HG02840 (cell line): ENCODE data around the gene SNCAIP.
"Not testable (repeated sequence)": the region's sequence is repeated elsewhere in the genome, so short reads cannot be mapped to it uniquely, and the experiment has no call there.

Experiments used
- ATAC-seq: cut with Tn5 transposase; IDR thresholded peaks from one replicate; pipeline ENCODE4 v1.9.1; 2021; ENCODE audit warnings: mild to moderate bottlenecking, moderate library complexity, moderate number of reproducible peaks; ENCODE audit not compliant: unreplicated experiment, low FRiP score

SNCAIP gene

GRCh38 chr5:122455939-122456338 lies 143.9 kb downstream of the SNCAIP start:
- ATAC-seq: no peak

DNA sequence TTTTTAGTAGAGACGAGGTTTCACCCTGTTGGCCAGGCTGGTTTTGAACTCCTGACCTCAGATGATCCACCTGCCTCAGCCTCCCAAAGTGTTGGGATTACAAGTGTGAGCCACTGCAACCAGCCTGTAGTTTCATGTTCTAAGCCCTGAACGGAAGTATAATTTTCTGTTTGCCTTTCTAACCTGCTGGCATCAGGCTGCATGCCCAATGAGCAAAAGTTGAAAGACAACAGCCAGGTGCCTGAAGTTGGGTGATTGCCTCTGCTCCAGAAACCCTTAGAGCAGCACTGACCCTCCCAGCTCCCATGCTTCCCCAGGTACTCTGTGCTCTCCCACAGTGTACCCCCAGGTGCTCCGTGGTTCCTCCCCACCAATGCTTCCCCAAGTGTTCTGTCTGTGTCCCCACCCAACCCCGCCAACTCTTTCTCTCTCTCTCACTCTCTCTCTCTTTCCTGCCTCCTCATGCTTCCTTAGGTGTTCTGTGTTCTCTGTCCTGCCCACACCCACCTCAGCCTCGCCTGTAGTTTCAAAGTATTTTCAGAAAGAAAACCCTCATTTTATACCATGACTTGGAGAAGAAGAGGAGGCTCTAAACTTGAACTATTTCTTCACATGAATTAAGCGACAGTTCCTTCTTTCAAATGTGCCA lies 145.3 kb downstream of the SNCAIP start:
- ATAC-seq: no peak

GRCh38 chr5:122458278-122458872 lies 146.3 kb downstream of the SNCAIP start:
- ATAC-seq: no peak

- no peak for ATAC-seq
Observed at GRCh38 chr5:122462486-122462885, 150.4 kb downstream of the SNCAIP start.

- no peak for ATAC-seq
Observed at GRCh38 chr5:122463221-122463620, 151.2 kb downstream of the SNCAIP start.

DNA sequence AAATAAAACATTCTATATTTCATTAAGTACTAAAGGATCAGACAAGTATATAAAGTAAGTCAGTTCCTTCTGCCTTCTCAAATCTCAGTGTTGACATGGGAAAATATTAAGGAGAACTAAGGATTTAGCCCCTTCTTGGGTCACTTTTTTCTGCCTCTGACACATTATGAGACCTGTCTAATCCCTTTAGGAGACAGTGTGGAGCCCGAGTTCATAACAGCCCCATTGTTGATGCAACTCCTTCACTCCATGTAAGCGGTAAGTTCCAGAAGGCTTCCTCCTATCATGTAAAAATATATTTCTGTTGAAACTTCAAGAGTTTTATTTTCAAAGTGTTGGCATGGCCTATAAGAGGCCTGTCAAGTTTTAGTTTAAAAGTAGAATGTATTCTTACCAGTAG lies 152.2 kb downstream of the SNCAIP start:
- no peak for ATAC-seq

DNA sequence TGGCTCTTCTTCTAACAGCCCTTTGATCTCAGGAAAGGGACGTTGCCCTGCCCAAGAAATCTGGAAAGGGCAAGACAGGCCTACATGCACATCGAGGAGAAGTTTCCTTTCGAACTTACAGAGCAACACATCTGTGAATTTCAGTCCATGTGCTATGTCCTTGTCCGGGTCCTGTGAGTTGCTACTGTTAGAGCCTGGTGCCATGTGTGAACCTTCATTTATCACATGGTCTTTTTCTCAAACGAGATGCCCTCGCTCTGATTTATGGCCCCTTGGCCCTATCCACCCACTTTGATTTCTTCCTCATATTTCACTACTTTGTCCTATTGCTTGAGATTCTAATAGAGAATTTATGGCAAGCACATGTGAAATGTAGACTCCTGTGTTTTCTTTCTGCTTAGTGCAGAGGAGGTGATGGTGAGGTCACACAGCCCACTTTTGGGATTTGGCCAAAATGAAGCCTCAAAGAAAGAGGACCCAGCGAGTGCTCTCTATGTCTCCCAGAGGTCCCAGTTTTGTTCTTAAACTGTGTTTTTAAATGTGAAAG lies 153.1 kb downstream of the SNCAIP start:
- no peak for ATAC-seq

DNA sequence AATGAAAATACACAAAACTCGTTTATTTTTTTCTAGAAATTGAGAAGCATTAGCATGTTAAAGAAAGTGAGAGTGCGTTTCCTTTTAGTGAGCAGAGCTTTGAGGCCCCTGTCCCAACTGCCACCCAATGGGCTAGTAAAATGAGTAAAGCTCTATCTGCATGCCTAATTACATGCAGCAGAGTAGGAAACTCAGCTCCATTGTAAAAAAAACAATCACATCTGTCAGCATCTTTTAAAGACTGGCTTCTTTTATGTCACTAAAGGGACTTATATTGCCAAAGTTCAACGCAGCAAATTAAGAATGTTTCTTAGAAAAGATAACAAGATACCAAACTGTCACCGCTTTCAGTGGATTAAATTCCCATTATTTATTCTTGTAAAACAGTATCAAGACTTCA lies 154.0 kb downstream of the SNCAIP start:
- ATAC-seq: no peak

- no peak for ATAC-seq
Observed at GRCh38 chr5:122468351-122469116, 156.5 kb downstream of the SNCAIP start.

- ATAC-seq: no peak
Observed at GRCh38 chr5:122469384-122469919, 157.4 kb downstream of the SNCAIP start.

- ATAC-seq: no peak
Observed at GRCh38 chr5:122470365-122470764, 158.3 kb downstream of the SNCAIP start.

DNA sequence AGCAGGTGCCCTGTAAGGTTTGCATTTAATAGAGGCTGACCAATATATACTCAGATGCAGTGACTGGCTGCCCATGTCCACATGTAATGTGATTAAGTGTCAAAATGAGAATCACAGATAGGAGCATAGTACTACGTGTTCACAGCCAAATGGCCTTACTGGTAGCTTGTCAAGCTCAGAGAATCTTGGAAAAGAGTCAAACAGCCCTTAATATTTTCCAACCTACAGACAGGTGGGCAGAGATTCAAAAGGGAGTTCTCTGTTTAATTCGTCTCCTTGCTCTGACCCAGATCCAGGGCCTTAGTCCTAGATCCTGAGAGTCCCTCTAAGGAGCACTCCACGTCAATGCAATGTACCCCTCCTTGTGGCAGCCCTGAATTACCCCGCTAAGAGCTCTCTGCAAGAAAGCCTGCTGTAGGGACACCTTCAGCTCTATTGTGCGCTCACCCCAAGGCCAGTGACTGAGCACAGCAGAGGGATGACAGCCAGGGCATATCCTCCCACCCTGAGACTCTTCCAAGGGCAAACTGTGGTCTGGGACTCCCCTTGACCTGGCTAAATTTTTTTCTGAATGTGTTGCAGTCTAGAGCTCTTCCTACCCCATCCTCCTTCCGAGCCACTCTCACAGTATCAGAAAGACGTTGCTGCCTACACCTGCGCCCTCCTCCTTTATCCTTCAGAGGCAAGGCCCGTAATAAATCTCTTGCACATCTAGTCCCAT lies 159.2 kb downstream of the SNCAIP start:
- ATAC-seq: no peak

GRCh38 chr5:122471752-122472061 lies 159.7 kb downstream of the SNCAIP start:
- ATAC-seq: no peak

GRCh38 chr5:122473138-122473843 lies 161.3 kb downstream of the SNCAIP start:
- ATAC-seq: no peak

- no peak for ATAC-seq
Observed at GRCh38 chr5:122473941-122474340, 161.9 kb downstream of the SNCAIP start.

DNA sequence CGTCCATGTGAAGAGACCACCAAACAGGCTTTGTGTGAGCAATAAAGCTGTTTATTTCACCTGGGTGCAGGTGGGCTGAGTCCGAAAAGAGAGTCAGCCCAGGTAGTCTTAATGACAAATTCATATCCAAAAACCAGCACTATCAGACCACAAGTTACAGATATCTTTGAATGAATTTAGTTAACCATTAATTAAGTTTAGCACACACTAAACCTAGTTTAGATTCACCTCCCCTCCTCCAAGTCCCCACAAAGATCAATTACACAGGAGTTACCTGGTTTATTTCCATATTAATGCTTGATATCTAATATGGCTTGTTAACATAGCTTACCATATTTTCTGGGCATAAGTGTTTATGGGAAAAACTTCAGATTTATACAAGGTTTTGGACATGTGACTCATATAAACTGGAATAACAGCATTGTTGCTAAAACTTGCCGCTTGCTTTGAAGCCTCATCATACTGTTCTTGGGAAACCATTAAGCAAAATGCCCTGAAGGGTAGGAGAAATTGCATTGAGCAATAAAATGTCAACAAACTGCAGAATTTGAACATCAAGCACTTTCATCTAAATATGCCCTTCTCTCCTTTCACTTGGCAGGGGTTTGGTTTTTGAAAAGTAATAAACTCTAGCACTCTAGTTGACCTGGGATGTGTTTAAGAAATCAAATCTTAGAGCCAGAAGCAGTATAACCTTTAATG lies 166.9 kb downstream of the SNCAIP start:
- ATAC-seq: no peak

DNA sequence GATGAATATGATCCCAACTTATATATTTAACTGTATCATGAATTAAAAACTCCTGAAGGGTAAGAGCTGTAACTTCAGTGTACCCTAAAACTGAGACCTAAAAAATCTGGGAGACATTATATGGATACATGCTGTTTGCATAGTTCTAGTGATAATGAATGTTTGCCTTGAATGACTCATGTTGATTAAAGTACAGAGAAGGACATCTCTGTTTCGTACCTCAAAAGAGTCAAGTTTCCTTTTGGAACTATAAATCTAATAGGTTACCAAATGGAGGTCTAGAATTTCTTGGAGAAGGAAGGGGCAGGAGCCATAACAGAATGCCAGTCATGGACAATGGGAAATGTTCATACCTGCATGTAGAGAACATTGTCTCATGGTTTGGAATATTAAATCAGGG lies 168.1 kb downstream of the SNCAIP start:
- ATAC-seq: no peak

DNA sequence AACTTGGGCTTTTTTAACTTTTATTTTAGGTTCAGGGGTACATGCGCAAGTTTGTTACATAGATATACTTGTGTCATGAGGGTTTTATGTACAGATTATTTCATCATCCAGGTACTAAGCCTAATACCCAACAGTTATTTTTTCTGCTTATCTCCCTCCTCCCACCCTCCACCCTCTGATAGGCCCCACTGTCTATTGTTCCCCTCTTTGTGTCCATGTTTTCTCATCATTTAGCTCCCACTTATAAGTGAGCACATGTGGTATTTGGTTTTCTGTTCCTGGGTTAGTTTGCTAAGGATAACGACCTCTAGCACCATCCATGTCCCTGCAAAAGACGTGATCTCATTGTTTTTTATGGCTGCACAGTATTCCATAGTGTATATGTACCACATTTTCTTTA lies 172.1 kb downstream of the SNCAIP start:
- ATAC-seq: no peak

DNA sequence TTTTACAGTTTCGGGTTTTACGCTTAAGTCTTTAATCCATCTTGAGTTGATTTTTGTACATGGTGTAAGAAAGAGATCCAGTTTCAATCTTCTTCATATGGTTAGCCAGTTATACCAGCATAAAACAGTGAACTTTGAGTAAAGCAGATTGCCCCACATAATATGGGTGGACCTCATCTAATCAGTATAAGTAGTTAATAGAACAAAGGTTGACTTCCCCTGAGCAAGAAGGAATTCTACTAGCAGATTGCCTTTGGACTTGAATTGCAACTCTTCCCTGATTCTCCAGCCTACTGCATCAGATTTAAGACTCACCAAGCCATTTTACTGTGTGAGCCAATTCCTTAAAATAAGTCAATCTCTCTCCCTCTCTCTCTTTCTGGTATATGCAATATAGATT lies 173.2 kb downstream of the SNCAIP start:
- ATAC-seq: no peak

DNA sequence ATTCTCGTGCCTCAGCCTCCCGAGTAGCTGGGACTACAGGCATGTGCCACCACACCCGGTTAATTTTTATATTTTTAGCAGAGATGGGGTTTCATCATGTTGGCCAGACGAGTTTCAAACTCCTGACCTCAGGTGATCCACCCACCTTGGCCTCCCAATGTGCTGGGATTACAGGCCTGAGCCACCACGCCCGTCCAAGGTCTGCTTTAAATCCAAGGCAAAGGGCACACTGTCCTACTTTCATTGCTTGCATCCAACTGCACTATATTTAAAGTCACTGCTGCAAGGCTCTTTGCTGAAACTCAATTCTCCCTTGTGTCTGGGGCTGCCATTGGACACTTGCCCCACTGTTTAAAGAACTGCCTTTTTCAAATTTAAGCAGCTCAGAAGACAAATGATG lies 174.6 kb downstream of the SNCAIP start:
- ATAC-seq: not testable (repeated sequence)
